GM21528 (cell line): ENCODE data around the gene CRNKL1.

Experiments used
- ATAC-seq: cut with Tn5 transposase; IDR thresholded peaks from one replicate; pipeline ENCODE4 v1.9.1; 2021; ENCODE audit warnings: mild to moderate bottlenecking, moderate library complexity; ENCODE audit not compliant: unreplicated experiment, low FRiP score

Gene CRNKL1

GRCh38 chr20:20063941-20064702, 11.9 kb upstream of the CRNKL1 start:
- ATAC-seq: no peak

- no peak for ATAC-seq
These were observed 8.2 kb upstream of the CRNKL1 start for GRCh38 chr20:20060234-20060998.

DNA sequence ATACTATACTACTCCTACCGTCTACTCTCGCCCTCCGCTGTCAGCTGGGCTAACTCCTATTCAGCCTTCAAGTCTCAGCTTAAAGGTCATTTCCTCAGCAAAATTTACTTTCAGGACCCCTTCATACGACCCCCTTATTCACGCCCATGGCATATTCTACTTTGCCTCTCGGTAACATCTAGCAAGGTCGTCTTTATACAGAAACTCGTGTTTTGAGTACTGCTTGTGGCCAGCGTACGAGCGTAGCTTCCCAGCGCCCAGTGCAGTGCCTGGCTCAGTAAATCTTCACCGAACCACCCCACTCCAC, 546 bp downstream of the CRNKL1 start:
- no peak for ATAC-seq

- no peak for ATAC-seq
These were observed 12.4 kb downstream of the CRNKL1 start for GRCh38 chr20:20039752-20040387.

DNA sequence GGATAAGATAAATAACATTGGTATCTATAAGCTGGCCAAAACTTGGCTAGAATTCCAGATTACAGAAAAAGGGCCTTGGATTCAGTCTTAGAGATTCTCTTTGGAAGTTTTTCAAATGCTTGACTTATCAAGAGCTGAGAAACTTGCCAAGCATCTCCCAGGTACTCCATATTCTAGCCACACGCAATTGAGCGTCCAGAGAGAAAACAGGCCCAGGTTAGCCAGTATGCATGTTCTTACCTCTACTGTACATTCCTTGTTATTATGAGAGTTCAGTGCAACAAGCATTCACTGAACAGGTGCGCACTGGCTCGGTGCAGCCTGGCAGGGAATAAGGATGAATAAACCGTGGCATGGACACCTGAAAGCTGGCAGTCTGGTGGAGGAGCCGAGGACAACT, 13.7 kb downstream of the CRNKL1 start:
- ATAC-seq: no peak

GRCh38 chr20:20037960-20038359, 14.3 kb downstream of the CRNKL1 start:
- no peak for ATAC-seq

DNA sequence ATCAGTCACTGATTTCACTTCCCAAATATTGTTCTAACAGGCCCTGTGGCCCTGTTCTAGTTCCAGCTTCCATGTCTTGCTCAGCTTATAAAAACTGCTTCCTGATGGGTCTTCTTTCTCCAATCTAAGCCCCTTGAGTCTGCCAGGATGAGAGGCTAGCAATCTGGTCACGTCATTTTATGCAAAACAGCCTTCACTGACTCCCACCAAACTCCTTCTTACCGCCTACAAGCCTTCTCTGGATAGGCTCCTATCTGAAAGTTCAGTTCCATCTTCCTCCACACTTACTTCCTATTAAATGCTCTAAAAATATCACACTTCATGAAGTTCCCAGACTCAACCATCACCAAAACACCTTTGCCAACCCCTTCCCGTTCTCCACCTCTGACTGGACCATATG, 15.5 kb downstream of the CRNKL1 start:
- no peak for ATAC-seq

GRCh38 chr20:20034486-20034885, 17.8 kb downstream of the CRNKL1 start:
- no peak for ATAC-seq

- ATAC-seq: no peak
These were observed 20.5 kb downstream of the CRNKL1 start for GRCh38 chr20:20031790-20032189.

- no peak for ATAC-seq
These were observed 25.0 kb downstream of the CRNKL1 start for GRCh38 chr20:20027284-20027683.

- no peak for ATAC-seq
These were observed 27.3 kb downstream of the CRNKL1 start for GRCh38 chr20:20024942-20025341.

- ATAC-seq: no peak
These were observed 28.9 kb downstream of the CRNKL1 start for GRCh38 chr20:20023395-20023794.

DNA sequence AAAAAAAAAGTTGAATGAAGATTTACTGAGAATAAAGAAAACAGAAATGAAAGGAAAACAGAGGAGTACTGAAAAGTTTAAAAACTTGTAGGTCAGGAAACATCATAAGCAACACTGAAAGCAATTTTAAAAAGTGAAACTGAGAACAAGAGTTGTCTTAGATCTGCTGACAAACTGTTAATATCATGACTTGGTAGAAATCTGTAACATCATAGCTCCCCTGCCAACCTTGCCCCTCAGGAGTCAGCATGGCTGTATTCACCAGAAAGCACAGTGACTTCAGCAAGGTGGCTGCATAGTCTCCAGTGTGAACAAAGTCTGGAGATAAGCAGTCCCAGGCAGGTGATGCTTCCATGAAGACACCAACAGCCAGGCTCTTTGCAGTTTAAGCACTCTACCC, 29.8 kb downstream of the CRNKL1 start:
- peak; percentile 69 for ATAC-seq

DNA sequence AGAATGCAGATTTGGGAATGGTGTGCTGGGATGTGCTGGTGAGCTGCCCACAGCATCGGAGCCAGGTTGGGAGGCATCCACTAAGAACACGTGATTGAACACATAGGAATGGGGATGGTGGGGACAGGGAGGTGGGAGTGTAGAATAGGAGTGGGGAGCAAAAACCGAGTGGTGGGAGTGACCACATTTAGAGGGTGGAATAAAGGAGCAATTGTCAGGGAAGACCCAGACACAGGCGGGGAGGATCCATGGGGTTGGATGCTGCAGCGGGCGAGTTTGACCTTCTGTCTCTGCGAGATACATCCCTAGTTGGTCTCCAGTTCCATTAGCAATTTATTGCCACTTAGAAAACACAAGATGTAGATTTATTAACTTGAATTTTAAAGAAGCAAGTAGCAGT, 30.4 kb downstream of the CRNKL1 start:
- ATAC-seq: no peak

- no peak for ATAC-seq
These were observed 31.4 kb downstream of the CRNKL1 start for GRCh38 chr20:20020908-20021307.

DNA sequence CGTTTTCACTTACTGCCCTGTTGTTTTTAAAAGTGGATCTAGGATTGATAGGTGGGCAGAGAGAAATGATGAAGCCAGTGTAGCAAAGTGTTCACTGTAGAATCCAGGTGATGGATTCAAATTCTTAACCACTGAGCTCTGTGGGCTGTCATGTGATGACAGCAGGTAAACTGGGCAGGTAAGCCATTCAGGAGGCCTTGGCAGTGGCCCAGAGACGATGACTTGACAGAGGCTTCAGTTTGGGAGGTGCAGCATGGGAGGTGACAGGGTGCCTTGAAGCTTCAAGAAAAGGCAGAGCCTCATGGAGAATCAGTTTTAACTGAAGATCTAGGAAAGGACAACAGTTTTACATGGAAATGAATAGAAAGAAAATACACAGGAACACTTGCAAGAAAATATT, 33.1 kb downstream of the CRNKL1 start:
- ATAC-seq: no peak

GRCh38 chr20:20018366-20018765, 33.9 kb downstream of the CRNKL1 start:
- no peak for ATAC-seq

DNA sequence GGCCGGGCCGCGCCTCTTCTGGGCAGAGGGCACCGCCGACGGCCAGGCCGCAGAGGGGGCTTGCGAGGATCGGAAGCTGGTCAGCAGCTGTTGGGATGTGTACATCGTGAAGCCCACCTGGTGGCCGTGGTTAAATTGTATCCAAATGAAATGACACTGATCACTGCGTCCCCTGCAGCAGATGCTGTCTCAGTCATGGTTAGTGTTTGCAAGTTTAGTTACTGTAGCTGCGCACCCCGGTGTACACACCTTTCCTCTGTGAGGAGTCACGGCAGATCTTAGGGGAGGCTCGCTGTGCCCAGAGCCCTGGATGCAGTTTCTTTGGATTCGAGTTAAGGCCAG, 34.5 kb downstream of the CRNKL1 start:
- ATAC-seq: peak; percentile 24

- peak; percentile 96 for ATAC-seq
These were observed 35.0 kb downstream of the CRNKL1 start, which contains the start of gene NAA20 for GRCh38 chr20:20017001-20017843. Gene NAA20 (plus strand): TSS chr20:20017362. CDS start chr20:20017397, 35 bp downstream.

- no peak for ATAC-seq
These were observed 37.6 kb downstream of the CRNKL1 start for GRCh38 chr20:20014659-20015058.

- no peak for ATAC-seq
These were observed 39.7 kb downstream of the CRNKL1 start for GRCh38 chr20:20012541-20012940.
